Body of pancreas (tissue), 4 donors: Measurements from ENCODE around the gene OTUD5.

ENCODE experiments used
- CTCF ChIP-seq, 7 experiments: fragments of 450-650 bp in 4 of 7; fragments of 200-600 bp in 3 of 7; sonication (generic) in 3 of 7; IDR thresholded peaks; one replicate each; pipeline ENCODE4 v1.5.1; 2016 to 2019; ENCODE audit warnings: antibody characterized with exemption in 7 of 7
- POLR2A ChIP-seq, 3 donors: fragments of 450-650 bp; IDR thresholded peaks; one replicate each; pipeline ENCODE4 v1.6.1; 2016; ENCODE audit warnings: antibody characterized with exemption in 3 of 3, mild to moderate bottlenecking in 2 of 3

GRCh38 chrX:48909703-48910294, 47.6 kb downstream of the OTUD5 start:
- TF ChIP-seq CTCF (IDR thresholded peaks at IDR 0.05) (no peak), POLR2A (IDR thresholded peaks at IDR 0.05) (no peak)
